ENCODE data around the gene MAP3K8. TPM values are rescaled to one million over a fixed set of nuclear protein-coding genes. Genes with fewer than 3 reads are reported as not detected.

Gene MAP3K8
- total RNA-seq, 1 donor from 2014 or later, result 11.5 TPM

DNA sequence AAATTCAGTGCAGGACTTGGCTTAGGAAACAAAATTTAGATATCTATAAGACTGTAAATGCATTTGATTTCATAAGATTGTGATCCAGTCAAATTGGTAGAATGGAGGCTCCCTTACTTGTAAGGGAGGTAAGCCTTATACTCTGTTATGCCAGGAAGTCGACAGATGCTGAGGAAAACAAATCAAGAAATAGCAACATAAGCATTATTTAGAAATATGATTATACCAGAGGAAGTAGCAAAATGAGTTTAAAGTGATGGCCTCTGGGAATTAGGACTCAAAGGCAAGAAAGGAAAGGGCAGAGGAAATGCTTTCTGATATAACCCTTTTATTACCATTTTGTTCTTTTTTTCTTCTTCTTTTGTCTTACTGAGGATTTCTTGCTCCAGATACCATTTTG, 44.4 kb upstream of the MAP3K8 start:
- no peak overlapping the region for H3K4me3 Mint-ChIP-seq (ENCODE audit: unreplicated experiment)
- H3K4me1 Mint-ChIP-seq (ENCODE audit: unreplicated experiment), result peaks cover 5% of the 10 kb centered on the region
- H3K27me3 Mint-ChIP-seq (ENCODE audit: unreplicated experiment), result peaks cover 56% of the 10 kb centered on the region
- no peak overlapping the region for H3K27ac Mint-ChIP-seq (ENCODE audit: unreplicated experiment)
- no peak for DNase-seq (ENCODE audit: extremely low spot score, unreplicated experiment)
- no peaks in the 10 kb centered on the region for H3K36me3 Mint-ChIP-seq (ENCODE audit: unreplicated experiment)
- TF ChIP-seq, protein P1, sequence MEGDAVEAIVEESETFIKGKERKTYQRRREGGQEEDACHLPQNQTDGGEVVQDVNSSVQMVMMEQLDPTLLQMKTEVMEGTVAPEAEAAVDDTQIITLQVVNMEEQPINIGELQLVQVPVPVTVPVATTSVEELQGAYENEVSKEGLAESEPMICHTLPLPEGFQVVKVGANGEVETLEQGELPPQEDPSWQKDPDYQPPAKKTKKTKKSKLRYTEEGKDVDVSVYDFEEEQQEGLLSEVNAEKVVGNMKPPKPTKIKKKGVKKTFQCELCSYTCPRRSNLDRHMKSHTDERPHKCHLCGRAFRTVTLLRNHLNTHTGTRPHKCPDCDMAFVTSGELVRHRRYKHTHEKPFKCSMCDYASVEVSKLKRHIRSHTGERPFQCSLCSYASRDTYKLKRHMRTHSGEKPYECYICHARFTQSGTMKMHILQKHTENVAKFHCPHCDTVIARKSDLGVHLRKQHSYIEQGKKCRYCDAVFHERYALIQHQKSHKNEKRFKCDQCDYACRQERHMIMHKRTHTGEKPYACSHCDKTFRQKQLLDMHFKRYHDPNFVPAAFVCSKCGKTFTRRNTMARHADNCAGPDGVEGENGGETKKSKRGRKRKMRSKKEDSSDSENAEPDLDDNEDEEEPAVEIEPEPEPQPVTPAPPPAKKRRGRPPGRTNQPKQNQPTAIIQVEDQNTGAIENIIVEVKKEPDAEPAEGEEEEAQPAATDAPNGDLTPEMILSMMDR (IDR thresholded peaks at IDR 0.05), result no peak
- H3K9me3 Mint-ChIP-seq (ENCODE audit: unreplicated experiment), result peaks cover 6% of the 10 kb centered on the region

GRCh38 chr10:30390207-30390606, 43.8 kb upstream of the MAP3K8 start:
- DNase-seq (ENCODE audit: extremely low spot score, unreplicated experiment), result no peak
- no peaks in the 10 kb centered on the region for H3K36me3 Mint-ChIP-seq (ENCODE audit: unreplicated experiment)
- no peak overlapping the region for H3K4me3 Mint-ChIP-seq (ENCODE audit: unreplicated experiment)
- peaks cover 58% of the 10 kb centered on the region for H3K27me3 Mint-ChIP-seq (ENCODE audit: unreplicated experiment)
- no peak overlapping the region for H3K27ac Mint-ChIP-seq (ENCODE audit: unreplicated experiment)
- H3K4me1 Mint-ChIP-seq (ENCODE audit: unreplicated experiment), result peaks cover 3% of the 10 kb centered on the region
- H3K9me3 Mint-ChIP-seq (ENCODE audit: unreplicated experiment), result peaks cover 6% of the 10 kb centered on the region
- TF ChIP-seq, protein P1 (IDR thresholded peaks at IDR 0.05), result no peak

DNA sequence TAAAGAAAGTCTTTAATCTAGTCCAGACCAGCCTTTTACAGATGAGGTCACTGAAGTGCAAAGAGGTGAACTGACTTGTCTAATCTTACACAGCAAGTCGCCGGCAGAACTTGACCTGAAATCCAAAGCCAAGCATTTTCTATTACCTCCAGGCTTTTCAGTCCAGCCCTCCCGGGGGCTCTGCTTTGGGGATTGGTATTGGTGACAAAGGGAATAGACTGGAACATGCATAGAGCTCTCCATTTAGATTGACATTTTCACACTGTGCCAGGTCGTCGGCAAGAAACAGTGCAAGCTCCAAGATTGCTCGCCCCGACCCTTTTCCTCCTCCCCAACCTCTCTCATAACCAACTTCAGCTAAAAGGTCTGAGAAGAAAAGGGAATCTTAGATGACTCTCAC, 42.7 kb upstream of the MAP3K8 start:
- peaks cover 64% of the 10 kb centered on the region for H3K27me3 Mint-ChIP-seq (ENCODE audit: unreplicated experiment)
- DNase-seq (ENCODE audit: extremely low spot score, unreplicated experiment), result no peak
- peaks cover 3% of the 10 kb centered on the region for H3K4me1 Mint-ChIP-seq (ENCODE audit: unreplicated experiment)
- H3K27ac Mint-ChIP-seq (ENCODE audit: unreplicated experiment), result no peak overlapping the region
- TF ChIP-seq, protein P1 (IDR thresholded peaks at IDR 0.05), result no peak
- no peak overlapping the region for H3K4me3 Mint-ChIP-seq (ENCODE audit: unreplicated experiment)
- H3K9me3 Mint-ChIP-seq (ENCODE audit: unreplicated experiment), result peaks cover 6% of the 10 kb centered on the region
- no peaks in the 10 kb centered on the region for H3K36me3 Mint-ChIP-seq (ENCODE audit: unreplicated experiment)

GRCh38 chr10:30392564-30392990, 41.4 kb upstream of the MAP3K8 start:
- peaks cover 4% of the 10 kb centered on the region for H3K9me3 Mint-ChIP-seq (ENCODE audit: unreplicated experiment)
- H3K36me3 Mint-ChIP-seq (ENCODE audit: unreplicated experiment), result no peaks in the 10 kb centered on the region
- H3K27me3 Mint-ChIP-seq (ENCODE audit: unreplicated experiment), result peaks cover 61% of the 10 kb centered on the region
- H3K27ac Mint-ChIP-seq (ENCODE audit: unreplicated experiment), result no peak overlapping the region
- DNase-seq (ENCODE audit: extremely low spot score, unreplicated experiment), result peak; percentile 90
- H3K4me1 Mint-ChIP-seq (ENCODE audit: unreplicated experiment), result peaks cover 3% of the 10 kb centered on the region
- peak overlapping the region; percentile 39 for H3K4me3 Mint-ChIP-seq (ENCODE audit: unreplicated experiment)
- TF ChIP-seq, protein P1 (IDR thresholded peaks at IDR 0.05), result peak; percentile 93

DNA sequence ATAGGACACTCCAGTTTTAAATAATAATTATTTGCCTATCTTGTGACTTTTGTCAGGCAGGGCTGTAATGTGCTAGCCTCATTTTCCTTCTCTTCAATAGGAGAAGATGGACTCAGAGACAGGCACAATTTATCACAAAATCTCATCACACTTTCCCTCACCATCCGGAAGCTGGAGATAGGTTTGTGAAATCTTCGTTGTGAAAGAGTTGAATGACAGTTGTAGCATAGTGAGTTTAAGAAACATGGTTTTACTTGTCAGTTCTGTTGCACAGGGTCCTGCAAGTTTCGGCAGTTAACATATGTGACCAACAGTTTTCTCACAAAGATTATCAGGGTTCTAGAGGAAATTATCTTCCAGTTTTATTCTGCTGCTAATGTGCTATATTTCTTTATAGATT, 37.7 kb upstream of the MAP3K8 start:
- H3K4me1 Mint-ChIP-seq (ENCODE audit: unreplicated experiment), result peaks cover 8% of the 10 kb centered on the region
- DNase-seq (ENCODE audit: extremely low spot score, unreplicated experiment), result no peak
- peaks cover 55% of the 10 kb centered on the region for H3K27me3 Mint-ChIP-seq (ENCODE audit: unreplicated experiment)
- no peak overlapping the region for H3K27ac Mint-ChIP-seq (ENCODE audit: unreplicated experiment)
- H3K36me3 Mint-ChIP-seq (ENCODE audit: unreplicated experiment), result no peaks in the 10 kb centered on the region
- H3K4me3 Mint-ChIP-seq (ENCODE audit: unreplicated experiment), result no peak overlapping the region
- H3K9me3 Mint-ChIP-seq (ENCODE audit: unreplicated experiment), result no peaks in the 10 kb centered on the region
- TF ChIP-seq, protein P1 (IDR thresholded peaks at IDR 0.05), result no peak
